ENCODE measurements around the gene RPL29.

GRCh38 chr3:51997935-51998596, 2.4 kb upstream of the RPL29 start:
- TF ChIP-seq CTBP1 (IDR thresholded peaks at IDR 0.05; ENCODE audit: borderline replicate concordance) (no peak), FOXA1 (IDR thresholded peaks at IDR 0.05) (no peak), SP1 (IDR thresholded peaks at IDR 0.05) (no peak)
